ENCODE data around the gene TAS2R38.

DNA sequence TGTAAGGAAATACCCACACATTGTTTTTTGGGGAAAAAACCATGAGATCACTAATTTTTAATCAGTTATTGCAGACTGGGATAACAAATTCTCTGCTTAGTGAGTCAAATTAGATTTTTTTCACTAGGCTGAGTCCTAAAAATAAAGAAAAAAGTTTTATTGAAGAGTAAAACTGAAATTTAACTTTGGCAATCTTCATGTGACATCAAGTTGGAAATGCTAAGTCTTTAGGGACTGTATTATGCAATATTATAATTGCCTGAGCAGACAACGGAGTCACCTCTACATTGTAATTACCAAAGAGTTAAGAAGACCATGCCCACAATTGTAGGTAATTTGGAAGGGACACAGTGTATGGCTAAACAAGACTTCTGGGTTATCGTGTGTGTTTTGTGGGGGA lies 24.6 kb downstream of the TAS2R38 start:
- TF ChIP-seq, protein P1, sequence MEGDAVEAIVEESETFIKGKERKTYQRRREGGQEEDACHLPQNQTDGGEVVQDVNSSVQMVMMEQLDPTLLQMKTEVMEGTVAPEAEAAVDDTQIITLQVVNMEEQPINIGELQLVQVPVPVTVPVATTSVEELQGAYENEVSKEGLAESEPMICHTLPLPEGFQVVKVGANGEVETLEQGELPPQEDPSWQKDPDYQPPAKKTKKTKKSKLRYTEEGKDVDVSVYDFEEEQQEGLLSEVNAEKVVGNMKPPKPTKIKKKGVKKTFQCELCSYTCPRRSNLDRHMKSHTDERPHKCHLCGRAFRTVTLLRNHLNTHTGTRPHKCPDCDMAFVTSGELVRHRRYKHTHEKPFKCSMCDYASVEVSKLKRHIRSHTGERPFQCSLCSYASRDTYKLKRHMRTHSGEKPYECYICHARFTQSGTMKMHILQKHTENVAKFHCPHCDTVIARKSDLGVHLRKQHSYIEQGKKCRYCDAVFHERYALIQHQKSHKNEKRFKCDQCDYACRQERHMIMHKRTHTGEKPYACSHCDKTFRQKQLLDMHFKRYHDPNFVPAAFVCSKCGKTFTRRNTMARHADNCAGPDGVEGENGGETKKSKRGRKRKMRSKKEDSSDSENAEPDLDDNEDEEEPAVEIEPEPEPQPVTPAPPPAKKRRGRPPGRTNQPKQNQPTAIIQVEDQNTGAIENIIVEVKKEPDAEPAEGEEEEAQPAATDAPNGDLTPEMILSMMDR (IDR thresholded peaks at IDR 0.05): no peak
- TF ChIP-seq POLR2A (IDR thresholded peaks at IDR 0.05; ENCODE audit: low read depth) (no peak), EP300 (IDR thresholded peaks at IDR 0.05) (no peak), POLR2AphosphoS5 (IDR thresholded peaks at IDR 0.05) (no peak)
